GM21515 (cell line): Measurements from ENCODE around the gene CEACAM19.
"Not testable (repeated sequence)": the region's sequence is repeated elsewhere in the genome, so short reads cannot be mapped to it uniquely, and the experiment has no call there.

Source experiments
- ATAC-seq: cut with Tn5 transposase; IDR thresholded peaks from one replicate; pipeline ENCODE4 v1.9.1; 2021; ENCODE audit not compliant: unreplicated experiment

CEACAM19 gene, protein sequence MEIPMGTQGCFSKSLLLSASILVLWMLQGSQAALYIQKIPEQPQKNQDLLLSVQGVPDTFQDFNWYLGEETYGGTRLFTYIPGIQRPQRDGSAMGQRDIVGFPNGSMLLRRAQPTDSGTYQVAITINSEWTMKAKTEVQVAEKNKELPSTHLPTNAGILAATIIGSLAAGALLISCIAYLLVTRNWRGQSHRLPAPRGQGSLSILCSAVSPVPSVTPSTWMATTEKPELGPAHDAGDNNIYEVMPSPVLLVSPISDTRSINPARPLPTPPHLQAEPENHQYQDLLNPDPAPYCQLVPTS

DNA sequence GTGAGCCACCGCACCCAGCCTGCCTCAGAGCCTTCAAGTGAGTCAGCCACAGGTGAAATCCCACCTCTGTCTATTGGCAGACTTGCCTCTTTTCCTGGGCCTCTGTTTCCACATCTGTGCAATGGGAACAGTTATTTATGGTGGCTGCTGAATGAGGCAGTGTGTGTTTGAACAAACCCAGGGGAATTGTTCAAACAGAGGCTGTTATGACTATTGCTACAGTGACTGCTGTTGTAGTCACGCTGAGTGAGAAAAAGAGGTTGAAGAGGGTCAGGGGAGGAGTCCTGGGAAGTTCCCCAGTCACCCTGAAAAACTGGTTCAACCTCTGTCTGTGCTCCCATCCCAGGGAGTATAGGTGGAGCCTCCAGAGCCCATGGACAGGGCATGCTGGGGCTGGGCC is at the start of gene CEACAM19:
Gene CEACAM19, plus strand, starts transcription at position 83 of the 400 bp plus-strand sequence. CDS start 450 bp downstream, outside the sequence.
- ATAC-seq = no peak

DNA sequence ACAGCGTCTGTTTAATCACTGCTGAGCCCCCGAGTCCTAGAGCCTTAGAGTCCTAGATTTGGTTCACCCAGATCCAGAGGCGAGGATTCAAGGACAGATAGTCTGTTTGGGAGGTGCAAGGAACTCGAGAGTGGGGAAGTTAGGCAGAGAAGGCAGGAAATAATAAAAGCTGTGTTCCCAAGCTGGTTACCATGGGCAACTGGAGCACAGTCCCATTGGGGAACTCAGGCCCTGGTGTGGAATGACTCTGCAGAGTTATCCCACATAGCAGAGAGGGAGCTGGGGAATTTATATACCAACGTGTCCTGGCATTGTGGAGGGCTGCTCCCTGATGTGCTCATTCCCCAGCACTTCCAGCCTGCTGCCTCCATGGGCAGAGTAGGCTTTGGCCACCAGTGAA is 48.2 kb upstream of the CEACAM19 start:
- no peak for ATAC-seq

DNA sequence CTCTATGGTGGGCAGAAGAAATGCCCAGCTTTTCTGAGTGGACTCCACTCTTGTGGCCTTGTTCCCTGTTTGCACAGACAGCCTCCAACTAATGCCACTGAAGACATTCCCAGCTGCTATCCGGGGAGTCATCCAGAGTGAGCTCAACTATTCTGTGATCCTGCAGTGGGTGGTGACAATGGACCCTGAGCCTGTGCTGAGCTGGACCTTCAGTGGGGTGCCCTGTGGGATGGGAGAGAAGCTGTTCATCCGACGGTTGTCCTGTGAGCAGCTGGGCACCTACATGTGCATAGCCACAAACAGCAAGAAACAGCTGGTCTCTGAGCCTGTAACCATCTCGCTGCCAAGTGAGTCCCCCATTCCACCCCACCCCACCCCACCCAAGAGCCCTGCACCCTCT is 47.7 kb upstream of the CEACAM19 start:
- no peak for ATAC-seq

DNA sequence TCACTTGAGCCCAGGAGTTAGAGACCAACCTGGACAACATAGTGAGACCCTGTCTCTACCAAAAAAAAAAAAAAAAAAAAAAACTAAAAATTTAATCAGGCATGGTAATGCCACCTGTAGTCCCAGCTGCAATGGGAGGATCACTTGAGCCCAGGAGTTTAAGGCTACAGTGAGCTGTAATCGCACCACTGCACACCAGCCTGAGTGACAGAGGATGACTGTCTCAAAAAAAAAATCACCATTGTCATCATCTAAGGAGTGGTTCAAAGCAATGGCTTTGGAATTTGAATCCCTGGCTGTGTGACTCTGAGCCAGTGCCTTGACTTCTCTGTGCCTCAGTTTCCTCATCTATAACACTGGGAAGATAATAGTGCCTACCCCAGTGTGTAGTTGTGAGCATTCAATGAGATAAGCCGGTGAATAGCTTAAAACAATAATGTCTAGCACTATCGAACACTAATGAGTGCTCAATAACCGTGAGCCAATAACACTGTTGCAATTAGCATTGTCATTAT is 46.4 kb upstream of the CEACAM19 start:
- no peak for ATAC-seq

DNA sequence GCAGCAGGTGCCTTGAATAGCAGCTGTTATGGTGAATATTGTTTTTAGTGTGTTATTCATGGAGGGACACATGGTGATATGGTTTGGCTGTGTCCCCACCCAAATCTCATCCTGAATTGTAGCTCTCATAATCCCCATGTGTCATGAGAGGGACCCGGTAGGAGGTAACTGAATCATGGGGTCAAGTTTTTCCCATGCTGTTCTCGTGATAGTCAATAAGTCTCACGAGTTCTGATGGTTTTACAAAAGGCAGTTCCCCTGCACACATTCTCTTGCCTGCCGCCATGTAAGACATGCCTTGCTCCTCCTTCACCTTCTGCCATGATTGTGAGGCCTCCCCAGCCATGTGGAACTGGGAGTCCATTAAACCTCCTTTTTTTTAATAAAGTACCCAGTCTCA is 45.6 kb upstream of the CEACAM19 start:
- not testable (repeated sequence) for ATAC-seq

DNA sequence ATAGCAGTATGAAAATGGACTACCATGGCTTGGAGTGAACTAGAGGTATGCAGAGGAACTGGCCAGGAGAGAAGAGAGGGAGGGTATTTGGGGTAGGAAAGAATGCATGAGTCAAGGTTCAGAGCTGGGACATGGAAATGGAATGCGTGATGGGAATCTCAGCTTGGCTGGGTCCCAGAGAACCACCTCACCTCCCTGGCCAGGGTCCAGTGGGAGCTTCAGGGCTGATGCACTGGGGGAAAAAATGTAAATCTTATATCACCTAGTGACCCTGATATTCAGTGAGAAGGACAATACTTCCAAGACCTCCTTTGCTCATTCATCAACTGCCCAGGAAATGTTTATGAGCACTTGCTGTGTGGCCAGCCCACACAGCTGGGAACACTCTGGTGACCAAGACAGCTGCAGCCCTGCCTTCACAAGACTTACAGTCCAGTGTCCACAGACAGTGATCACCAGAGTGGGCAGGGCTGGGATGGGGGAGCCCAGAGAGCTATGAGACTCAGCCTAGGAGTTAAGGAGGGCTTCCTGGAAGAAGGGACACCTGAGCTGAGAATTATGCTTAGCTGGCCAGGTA is 45.1 kb upstream of the CEACAM19 start:
- no peak for ATAC-seq

DNA sequence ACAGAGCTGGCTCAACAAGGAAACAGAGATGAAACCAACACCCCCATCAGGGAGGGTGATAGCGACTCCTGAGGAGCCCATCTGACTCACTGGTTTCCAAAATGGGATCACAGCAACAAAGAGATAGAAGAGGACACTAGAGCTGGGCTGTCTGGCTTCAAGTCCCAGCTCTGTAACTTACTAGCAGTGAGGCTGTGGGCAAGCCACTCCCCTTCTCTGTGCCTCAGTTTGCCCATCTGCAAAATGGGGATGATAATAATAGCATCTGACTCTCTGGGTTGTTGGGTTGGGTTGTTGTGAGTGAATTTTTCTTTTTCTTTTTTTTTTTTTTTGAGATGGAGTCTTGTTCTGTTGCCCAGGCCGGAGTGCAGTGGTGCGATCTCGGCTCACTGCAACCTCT is 43.7 kb upstream of the CEACAM19 start:
- ATAC-seq = no peak

DNA sequence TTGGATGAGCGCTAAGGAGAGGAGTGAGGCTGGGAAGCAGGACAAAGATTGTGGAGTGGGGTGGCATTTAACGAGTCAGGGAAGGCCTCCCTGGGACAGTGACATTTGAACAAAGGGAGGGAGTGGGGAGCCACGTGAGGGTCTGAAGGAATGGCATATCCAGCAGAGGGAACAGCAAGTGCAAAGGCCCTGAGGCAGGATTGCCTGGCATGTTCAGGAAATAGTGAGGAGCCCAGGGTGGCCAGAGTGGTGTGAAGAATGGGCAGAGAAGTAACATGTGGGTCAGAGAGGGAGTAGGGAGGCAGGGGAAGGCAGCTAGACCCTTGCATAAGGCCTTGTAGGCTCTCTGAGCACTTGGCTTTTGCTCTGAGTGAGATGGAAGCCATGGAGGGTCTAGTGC is 42.5 kb upstream of the CEACAM19 start:
- ATAC-seq = no peak

DNA sequence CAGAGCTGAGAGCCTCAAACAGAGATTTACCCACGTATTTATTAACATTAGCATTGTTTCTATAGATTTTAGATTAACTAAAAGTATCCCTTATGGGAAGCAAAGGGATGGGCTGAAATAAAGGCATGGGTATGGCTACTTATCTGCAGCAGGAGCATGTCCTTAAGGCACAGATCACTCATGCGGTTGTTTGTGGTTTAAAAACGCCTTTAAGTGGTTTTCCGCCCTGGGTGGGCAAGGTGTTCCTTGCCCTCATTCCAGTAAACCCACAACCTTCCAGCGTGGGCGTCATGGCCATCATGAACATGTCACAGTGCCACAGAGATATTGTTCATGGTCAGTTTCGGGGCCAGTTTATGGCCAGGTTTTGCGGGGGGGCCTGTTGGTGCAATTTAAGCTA is 39.7 kb upstream of the CEACAM19 start:
- ATAC-seq = not testable (repeated sequence)

DNA sequence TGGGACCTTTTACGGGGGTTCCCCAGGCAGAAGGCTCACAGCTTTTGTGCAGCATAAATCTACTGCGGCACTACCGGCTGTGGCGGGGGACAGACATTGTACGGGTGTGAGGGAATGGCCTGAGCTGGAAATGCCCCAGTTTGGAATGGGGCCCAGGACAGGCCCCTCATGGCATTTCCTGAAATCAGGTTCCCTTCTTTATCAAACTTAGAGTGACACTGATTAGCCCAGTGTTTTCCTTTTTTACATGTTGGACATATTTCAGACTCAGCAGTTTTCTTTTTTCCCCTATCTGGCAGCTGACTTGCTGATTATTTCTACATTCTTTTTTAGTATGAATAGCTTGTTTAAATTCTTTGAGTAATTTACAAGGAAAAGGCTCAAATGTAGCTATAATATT is 37.2 kb upstream of the CEACAM19 start:
- not testable (repeated sequence) for ATAC-seq

DNA sequence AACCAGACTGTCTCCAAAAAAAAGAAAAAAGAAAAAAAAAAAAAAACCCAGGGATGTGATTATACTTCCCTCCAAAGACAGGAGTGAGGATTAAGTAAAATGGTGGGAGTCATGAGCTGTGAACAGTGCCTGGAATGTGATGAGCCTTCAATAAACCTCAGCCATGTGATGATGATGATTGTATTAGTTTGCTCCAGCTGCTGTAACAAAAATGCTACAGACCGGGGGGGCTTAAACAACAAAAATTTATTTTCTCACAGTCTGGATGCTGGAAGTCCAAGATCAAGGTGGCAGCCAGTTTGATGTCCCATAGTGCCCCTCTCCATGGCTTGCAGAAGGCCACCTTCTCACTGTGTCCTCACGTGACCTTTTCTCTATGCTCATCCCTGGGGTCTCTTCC is 36.5 kb upstream of the CEACAM19 start:
- no peak for ATAC-seq

DNA sequence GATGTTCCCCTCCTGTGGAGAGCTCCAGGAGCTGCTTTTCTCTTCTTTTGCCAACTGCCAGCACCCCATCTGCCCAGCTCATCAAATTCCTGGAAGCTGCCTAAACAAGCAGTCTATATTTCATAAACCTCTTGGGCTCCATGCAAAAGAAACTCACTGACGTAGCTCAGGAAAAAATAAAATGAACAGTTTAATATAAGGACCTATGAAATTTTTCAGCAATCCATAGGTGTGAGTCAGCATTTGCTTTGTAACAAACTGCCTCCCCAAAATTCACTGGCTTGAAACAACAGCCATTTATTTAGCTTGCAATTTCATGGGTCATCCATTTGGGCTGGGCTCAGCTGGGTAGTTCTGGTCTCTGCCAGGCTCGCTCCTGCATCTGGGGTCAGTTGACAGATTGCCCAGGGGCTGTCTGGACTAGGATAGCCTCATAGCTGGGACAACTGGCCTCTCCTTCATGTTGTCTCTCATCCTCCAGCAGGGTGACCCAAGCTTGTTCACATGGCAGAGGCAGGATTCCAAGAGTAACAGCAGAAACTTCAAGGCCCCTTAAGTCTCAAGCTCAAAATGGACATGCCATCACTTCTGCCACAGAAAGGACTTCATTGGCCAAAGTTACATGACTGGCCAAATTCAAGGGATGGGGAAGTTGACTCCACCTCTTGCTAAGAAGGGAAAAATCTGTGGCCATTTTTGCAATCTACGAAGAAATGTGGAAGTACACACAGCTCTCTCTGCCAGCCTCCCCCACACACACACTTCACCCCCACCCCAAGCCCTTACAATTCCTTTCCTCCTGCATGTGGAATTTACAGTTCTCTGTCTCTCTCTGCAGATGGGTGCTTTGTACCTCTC is 35.5 kb upstream of the CEACAM19 start:
- no peak for ATAC-seq

DNA sequence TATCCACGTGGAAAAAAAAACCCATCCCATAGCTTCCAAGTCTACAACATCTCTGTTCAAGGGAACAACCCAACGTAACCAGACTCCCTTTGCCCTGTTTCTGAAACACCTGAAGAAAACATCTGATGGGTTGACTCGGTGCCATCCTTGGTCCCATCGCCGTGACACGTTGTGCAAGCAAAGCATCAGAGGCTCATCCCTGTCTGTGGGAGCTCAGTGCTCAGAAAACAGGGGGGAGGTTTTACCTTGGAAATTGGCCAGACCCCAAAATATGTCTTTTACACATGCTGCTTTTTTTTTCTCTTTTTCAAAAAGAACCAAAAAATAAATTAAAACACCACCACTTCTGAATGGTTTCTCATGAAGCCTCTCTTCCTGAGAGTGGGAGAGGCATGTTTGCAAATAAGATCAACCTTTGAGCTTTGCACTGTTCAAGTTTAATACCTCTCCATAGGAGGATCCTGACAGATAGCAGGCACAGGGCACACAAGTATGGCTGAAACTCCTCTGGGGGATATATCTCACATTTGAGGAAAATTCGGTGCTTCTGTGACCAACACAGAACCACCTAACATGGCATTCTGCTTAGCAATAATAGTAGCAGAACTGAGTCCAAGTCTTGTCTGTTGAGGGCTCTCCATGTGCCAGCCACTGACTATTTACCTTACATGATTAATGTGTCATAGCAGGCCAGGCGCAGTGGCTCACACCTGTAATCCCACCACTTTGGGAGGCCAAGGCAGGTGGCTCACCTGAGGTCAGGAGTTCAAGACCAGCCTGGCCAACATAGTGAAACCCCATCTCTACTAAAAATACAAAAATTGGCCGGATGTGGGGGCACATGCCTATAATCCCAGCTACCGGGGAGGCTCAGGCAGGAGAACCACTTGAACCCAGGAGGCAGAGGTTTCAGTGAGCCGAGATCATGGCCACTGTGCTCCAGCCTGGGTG is 34.6 kb upstream of the CEACAM19 start:
- no peak for ATAC-seq

DNA sequence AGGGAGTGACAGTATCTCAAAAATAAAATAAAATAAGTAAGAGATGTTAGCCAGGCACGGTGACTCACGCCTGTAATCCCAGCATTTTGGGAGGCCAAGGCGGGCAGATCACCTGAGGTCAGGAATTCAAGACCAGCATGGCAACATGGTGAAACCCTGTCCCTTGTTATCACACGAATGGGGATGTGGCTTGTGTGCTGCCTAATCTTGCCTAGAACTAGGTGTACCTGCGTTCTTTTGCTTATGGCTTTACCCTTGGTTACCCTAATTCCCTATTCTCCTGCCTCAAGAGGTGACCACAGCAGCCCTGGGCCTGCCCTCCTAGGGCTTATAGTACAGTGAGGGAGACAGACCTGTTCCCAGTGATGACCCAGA is 33.9 kb upstream of the CEACAM19 start:
- ATAC-seq = no peak

DNA sequence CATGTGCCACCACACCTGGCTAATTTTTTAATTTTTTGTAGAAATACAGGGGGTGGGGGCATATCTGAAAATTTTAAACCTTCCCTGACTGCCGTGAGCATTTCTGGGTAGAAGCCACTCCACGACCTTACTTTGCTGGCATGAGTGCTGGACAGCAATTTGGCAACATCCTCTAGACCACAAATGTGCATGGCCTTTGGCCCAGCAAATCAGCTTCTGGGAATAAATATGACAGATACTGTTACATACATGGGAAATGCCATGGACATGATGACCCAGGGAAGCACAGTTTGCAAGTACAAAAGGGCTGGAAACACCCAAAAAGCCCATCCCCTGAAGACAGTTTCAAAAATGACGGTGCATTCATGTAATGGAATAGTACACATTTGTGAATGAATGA is 30.8 kb upstream of the CEACAM19 start:
- ATAC-seq = no peak

DNA sequence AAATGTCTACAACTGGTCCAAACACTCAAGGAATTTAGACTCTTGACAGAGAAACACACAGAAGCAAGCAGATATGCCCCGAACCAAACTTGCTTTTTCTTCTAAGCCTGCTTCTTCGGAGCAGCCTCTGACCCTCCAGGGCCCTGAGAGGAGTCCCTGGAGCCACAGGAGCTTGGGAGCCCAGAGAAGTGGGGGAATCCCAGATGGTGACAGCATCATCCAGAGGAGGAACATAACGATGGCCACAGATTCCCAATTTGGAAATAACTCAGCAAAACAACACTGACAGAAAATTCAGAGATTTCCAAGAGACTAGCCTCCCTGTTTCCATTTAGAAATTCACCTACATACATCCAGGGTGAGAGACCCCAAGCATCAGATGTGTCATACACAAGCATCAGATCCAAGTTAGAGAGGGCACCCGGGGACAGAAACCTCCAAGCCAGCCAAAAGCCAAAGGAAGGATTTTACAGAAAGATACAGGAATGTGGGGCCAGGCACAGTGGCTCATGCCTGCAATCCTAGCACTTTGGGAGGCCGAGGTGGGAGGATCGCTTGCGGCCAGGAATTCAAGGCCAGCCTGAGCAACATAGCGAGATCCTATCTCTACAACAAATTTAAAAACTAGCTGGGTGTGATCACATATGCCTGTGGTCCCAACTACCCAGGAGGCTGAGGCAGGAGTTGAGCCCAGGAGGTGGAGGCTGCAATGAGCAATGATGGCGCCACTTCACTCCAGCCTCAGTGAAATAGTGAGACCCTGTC is 29.6 kb upstream of the CEACAM19 start:
- ATAC-seq = no peak

DNA sequence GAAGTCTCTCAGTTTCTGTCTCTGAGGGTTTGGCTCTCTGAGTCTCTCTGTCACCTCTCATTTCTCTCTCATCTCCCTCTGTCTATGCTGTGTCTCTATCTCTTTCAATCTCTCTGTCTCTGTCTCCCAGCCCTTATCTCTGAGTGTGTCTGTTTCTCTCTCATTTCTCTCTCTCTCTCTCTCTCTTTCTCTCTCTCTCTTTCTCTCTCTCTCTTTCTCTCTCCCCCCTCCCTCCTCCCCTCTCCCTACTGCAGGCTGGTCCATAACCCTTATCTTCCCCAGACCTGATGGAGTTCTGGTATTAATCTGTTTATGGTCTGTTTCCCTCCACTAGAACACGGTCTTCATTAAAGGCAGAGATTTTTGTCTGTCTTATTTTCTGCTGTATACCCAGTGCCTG is 28.9 kb upstream of the CEACAM19 start:
- no peak for ATAC-seq

DNA sequence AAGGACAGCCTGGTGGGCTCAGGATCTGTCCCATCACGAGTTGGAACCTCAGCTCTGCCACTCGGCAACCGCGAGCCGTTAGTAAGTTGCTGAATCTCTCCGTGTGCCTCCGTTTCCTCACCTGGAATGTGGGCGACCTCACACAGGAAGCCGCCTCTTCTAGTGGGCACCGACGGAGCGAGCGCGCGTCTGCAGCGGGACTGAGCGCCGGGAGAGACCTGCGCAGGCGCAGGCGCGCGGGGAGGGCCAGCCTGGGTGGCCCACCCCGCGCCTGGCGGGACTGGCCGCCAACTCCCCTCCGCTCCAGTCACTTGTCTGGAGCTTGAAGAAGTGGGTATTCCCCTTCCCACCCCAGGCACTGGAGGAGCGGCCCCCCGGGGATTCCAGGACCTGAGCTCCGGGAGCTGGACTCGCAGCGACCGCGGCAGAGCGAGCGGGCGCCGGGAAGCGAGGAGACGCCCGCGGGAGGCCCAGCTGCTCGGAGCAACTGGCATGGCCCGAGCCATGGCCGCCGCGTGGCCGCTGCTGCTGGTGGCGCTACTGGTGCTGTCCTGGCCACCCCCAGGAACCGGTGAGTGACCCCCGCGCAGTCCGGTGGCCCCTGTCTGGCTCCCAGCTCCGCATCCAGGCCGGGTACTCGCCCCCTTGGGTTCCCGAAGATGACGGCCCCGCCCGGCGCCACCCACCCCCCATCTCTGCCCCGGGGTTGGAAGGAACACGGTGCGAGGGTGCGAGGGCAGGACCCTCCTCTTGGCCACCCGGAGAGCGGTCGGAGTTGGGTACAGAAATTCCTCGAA is 27.5 kb upstream of the CEACAM19 start, which contains the start of gene PVR:
Gene PVR, plus strand, starts transcription at position 306 of the 797 bp plus-strand sequence. Its CDS starts 187 bp downstream, at position 493.
- no peak for ATAC-seq

DNA sequence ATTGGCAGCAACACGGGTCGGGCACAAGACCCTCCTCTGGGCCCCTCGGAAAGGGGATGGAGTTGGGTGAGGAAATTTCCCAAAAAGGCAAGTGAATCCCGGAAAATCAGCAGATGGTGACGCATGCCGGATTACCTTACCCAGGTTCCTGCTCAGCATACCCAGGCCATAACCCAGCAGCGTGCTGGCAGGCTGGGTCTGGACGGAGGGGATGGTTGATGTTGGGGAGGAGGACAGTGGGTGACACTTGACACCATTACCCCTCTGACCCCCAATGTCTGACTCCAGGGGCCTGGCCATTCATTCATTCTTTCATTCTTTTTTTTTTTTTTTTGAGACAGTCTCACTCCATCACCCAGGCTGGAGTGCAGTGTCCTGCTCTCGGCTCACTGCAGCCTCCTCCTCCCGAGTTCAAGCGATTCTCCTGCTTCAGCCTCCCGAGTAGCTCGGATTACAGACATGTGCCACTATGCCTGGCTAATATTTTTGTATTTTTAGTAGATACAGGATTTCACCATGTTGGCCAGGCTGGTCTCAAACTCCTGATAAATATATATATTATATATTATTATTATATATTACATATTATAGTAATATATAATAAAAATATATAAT is 26.8 kb upstream of the CEACAM19 start:
- ATAC-seq = no peak
